ENCODE data around the gene CNTN4. TPM values are rescaled to one million over a fixed set of nuclear protein-coding genes. Genes with fewer than 3 reads are reported as not detected.
A peak's percentile ranks its signal among the peaks of the same experiment; 100 is the strongest.
"Not testable (repeated sequence)": the region's sequence is repeated elsewhere in the genome, so short reads cannot be mapped to it uniquely, and the experiment has no call there.

CNTN4 gene
- total RNA-seq, 6 experiments from 2014 or later: not detected

- H3K27me3 Mint-ChIP-seq (ENCODE audit: insufficient read depth): no peaks in the 10 kb centered on the region
- no peaks in the 10 kb centered on the region for H3K4me1 Mint-ChIP-seq (ENCODE audit: low read depth)
- H3K27ac Mint-ChIP-seq: no peak overlapping the region
- no peak for DNase-seq
- no peaks in the 10 kb centered on the region for H3K36me3 Mint-ChIP-seq (ENCODE audit: low read depth)
- peaks cover 47% of the 10 kb centered on the region for H3K9me3 Mint-ChIP-seq
- TF ChIP-seq CTCF (IDR thresholded peaks at IDR 0.05): no peak
- H3K4me3 Mint-ChIP-seq: no peak overlapping the region
Observed at GRCh38 chr3:2910997-2911396, 812.3 kb downstream of the CNTN4 start.

- TF ChIP-seq CTCF (IDR thresholded peaks at IDR 0.05): no peak
- Mint-ChIP-seq H3K27me3 (ENCODE audit: insufficient read depth) (no peaks in the 10 kb centered on the region), H3K9me3 (peaks cover 60% of the 10 kb centered on the region), H3K36me3 (ENCODE audit: low read depth) (0 out of 2 replicates have a peak, but pooled peaks cover 5% of the 10 kb centered on the region), H3K4me3 (no peak overlapping the region), H3K27ac (no peak overlapping the region), H3K4me1 (ENCODE audit: low read depth) (no peaks in the 10 kb centered on the region)
- DNase-seq: no peak
Observed at GRCh38 chr3:2915826-2916225, 817.2 kb downstream of the CNTN4 start.

- not testable (repeated sequence) for H3K4me3 Mint-ChIP-seq; H3K27me3 Mint-ChIP-seq (ENCODE audit: insufficient read depth); H3K36me3 Mint-ChIP-seq (ENCODE audit: low read depth); H3K27ac Mint-ChIP-seq; H3K4me1 Mint-ChIP-seq (ENCODE audit: low read depth); DNase-seq
- H3K9me3 Mint-ChIP-seq: peaks cover 63% of the 10 kb centered on the region
Observed at GRCh38 chr3:2916640-2917039, 818.0 kb downstream of the CNTN4 start.

GRCh38 chr3:2920103-2920502 lies 821.4 kb downstream of the CNTN4 start:
- Mint-ChIP-seq H3K9me3 (peaks cover 57% of the 10 kb centered on the region), H3K4me3 (no peak overlapping the region), H3K27ac (no peak overlapping the region), H3K27me3 (ENCODE audit: insufficient read depth) (no peaks in the 10 kb centered on the region), H3K4me1 (ENCODE audit: low read depth) (no peaks in the 10 kb centered on the region), H3K36me3 (ENCODE audit: low read depth) (0 out of 2 replicates have a peak, but pooled peaks cover 5% of the 10 kb centered on the region)
- no peak for DNase-seq
- TF ChIP-seq CTCF (IDR thresholded peaks at IDR 0.05): no peak

GRCh38 chr3:2921452-2921851 lies 822.8 kb downstream of the CNTN4 start:
- Mint-ChIP-seq H3K36me3 (ENCODE audit: low read depth) (0 out of 2 replicates have a peak, but pooled peaks cover 5% of the 10 kb centered on the region), H3K27me3 (ENCODE audit: insufficient read depth) (no peaks in the 10 kb centered on the region), H3K9me3 (peaks cover 51% of the 10 kb centered on the region), H3K4me1 (ENCODE audit: low read depth) (no peaks in the 10 kb centered on the region), H3K4me3 (no peak overlapping the region), H3K27ac (no peak overlapping the region)
- DNase-seq: no peak
- TF ChIP-seq CTCF (IDR thresholded peaks at IDR 0.05): no peak

GRCh38 chr3:2921903-2922302 lies 823.2 kb downstream of the CNTN4 start:
- DNase-seq: no peak
- Mint-ChIP-seq H3K36me3 (ENCODE audit: low read depth) (0 out of 2 replicates have a peak, but pooled peaks cover 5% of the 10 kb centered on the region), H3K9me3 (peaks cover 51% of the 10 kb centered on the region), H3K4me3 (no peak overlapping the region), H3K27me3 (ENCODE audit: insufficient read depth) (no peaks in the 10 kb centered on the region), H3K27ac (no peak overlapping the region), H3K4me1 (ENCODE audit: low read depth) (no peaks in the 10 kb centered on the region)
- TF ChIP-seq CTCF (IDR thresholded peaks at IDR 0.05): peak; percentile 20; the same call in 1 of the 2 replicates
